IMR-90 (cell line): ENCODE measurements around the gene CYFIP2. TPM values are rescaled to one million over a fixed set of nuclear protein-coding genes. Genes with fewer than 3 reads are reported as not detected.
A peak's percentile ranks its signal among the peaks of the same experiment; 100 is the strongest.

Experiments
- ATAC-seq: fragments of 200-7000 bp; cut with Tn5 transposase; 2 replicates; pipeline ENCODE4 v1.9.1; 2020; ENCODE audit warnings: low read depth, mild to moderate bottlenecking, moderate library complexity
- BruUV-seq: library from RNA; stranded (reverse); fragments of 400-500 nt; replicated peaks from 2 replicates; lab custom pipeline; 2021; lab: Mats Ljungman, UMichigan
- CTCF ChIA-PET: fragments of 300-600 bp; formaldehyde crosslinking; extraction: SDS; loops from one replicate; lab custom pipeline; 2021; ENCODE audit warnings: antibody characterized with exemption; lab: Yijun Ruan, JAX
- POLR2A ChIA-PET: fragments of 300-600 bp; sonication (Branson Sonifier 250); formaldehyde crosslinking; loops from one replicate; lab custom pipeline; 2022; ENCODE audit warnings: antibody characterized with exemption; ENCODE audit not compliant: unreplicated experiment; lab: Charles Lee
- DNase-seq: peaks from one replicate; pipeline ENCODE4 v3.0.0; 2013
- H2AFZ ChIP-seq: replicated peaks from 2 replicates; pipeline ENCODE3; 2013; ENCODE audit warnings: low read length, mild to moderate bottlenecking; ENCODE audit not compliant: poor library complexity
- H2AK5ac ChIP-seq: 2 replicates; pipeline ENCODE4 v1.6.1; 2013; ENCODE audit warnings: low read depth, low read length, inconsistent platforms
- H2AK9ac ChIP-seq: replicated peaks from 2 replicates; pipeline ENCODE3; 2013; ENCODE audit warnings: mild to moderate bottlenecking, low read depth, low read length, moderate library complexity; ENCODE audit not compliant: poor library complexity
- H2BK120ac ChIP-seq: 2 replicates; pipeline ENCODE4 v1.6.1; 2013; ENCODE audit warnings: low read depth, low read length, inconsistent platforms
- H2BK15ac ChIP-seq: 3 replicates; pipeline ENCODE4 v1.6.1; 2013; ENCODE audit warnings: low read depth, low read length, inconsistent platforms
- H2BK20ac ChIP-seq: 2 replicates; pipeline ENCODE4 v1.6.1; 2013; ENCODE audit warnings: low read depth, mild to moderate bottlenecking, inconsistent platforms, low read length, moderate library complexity
- H2BK5ac ChIP-seq: 2 replicates; pipeline ENCODE4 v1.6.1; 2013; ENCODE audit warnings: mild to moderate bottlenecking, low read depth, low read length, inconsistent platforms; ENCODE audit not compliant: poor library complexity, severe bottlenecking
- H3K14ac ChIP-seq: replicated peaks from 2 replicates; pipeline ENCODE4 v1.6.1; 2013; ENCODE audit warnings: low read depth, low read length, inconsistent platforms
- H3K18ac ChIP-seq: 2 replicates; pipeline ENCODE4 v1.6.1; 2013; ENCODE audit warnings: low read depth, low read length, control low read depth
- H3K23ac ChIP-seq: 2 replicates; pipeline ENCODE4 v1.6.1; 2013; ENCODE audit warnings: low read depth, low read length, inconsistent platforms
- H3K27ac ChIP-seq: 2 replicates; pipeline ENCODE4 v1.5.1; 2013; ENCODE audit warnings: mild to moderate bottlenecking, control low read depth, low read length; ENCODE audit not compliant: insufficient read depth
- H3K27me3 ChIP-seq: 2 replicates; pipeline ENCODE4 v1.6.1; 2013; ENCODE audit warnings: low read length; ENCODE audit not compliant: control insufficient read depth, insufficient read depth
- H3K36me3 ChIP-seq: 2 replicates; pipeline ENCODE4 v1.6.1; 2013; ENCODE audit warnings: low read length, mixed read lengths; ENCODE audit not compliant: control insufficient read depth, insufficient read depth
- H3K4ac ChIP-seq: 2 replicates; pipeline ENCODE4 v1.6.1; 2013; ENCODE audit warnings: low read depth, low read length, inconsistent platforms
- H3K4me1 ChIP-seq: 2 replicates; pipeline ENCODE4 v1.6.1; 2013; ENCODE audit warnings: low read length, mixed read lengths; ENCODE audit not compliant: control insufficient read depth, insufficient read depth
- H3K4me2 ChIP-seq: 2 replicates; pipeline ENCODE4 v1.6.1; 2013; ENCODE audit warnings: low read depth, mild to moderate bottlenecking, control low read depth, low read length, moderate library complexity
- H3K4me3 ChIP-seq: 2 replicates; pipeline ENCODE4 v1.5.1; 2013; ENCODE audit warnings: low read depth, mild to moderate bottlenecking, control low read depth, low read length, moderate library complexity; ENCODE audit not compliant: insufficient read depth
- H3K56ac ChIP-seq: 2 replicates; pipeline ENCODE4 v1.6.1; 2013; ENCODE audit warnings: low read length, inconsistent platforms; ENCODE audit not compliant: insufficient read depth; ENCODE audit errors: extremely low read depth
- H3K79me1 ChIP-seq, 2 experiments: 2 replicates each; pipeline ENCODE4 v1.6.1; 2013; ENCODE audit warnings: low read length in 2 of 2, inconsistent platforms in 1 of 2, low read depth in 1 of 2
- H3K9ac ChIP-seq: 2 replicates; pipeline ENCODE4 v1.6.1; 2013; ENCODE audit warnings: low read depth, low read length, control low read depth
- H3K9me1 ChIP-seq: 2 replicates; pipeline ENCODE4 v1.6.1; 2013; ENCODE audit warnings: low read length, inconsistent platforms; ENCODE audit not compliant: insufficient read depth
- H3K9me3 ChIP-seq: 2 replicates; pipeline ENCODE4 v1.6.1; 2013; ENCODE audit warnings: low read length; ENCODE audit not compliant: control insufficient read depth, insufficient read depth
- H4K20me1 ChIP-seq: 2 replicates; pipeline ENCODE4 v1.6.1; 2013; ENCODE audit warnings: low read length, inconsistent platforms; ENCODE audit not compliant: insufficient read depth
- H4K5ac ChIP-seq: 2 replicates; pipeline ENCODE4 v1.6.1; 2013; ENCODE audit warnings: mild to moderate bottlenecking, low read depth, low read length, control low read depth
- H4K8ac ChIP-seq, 2 experiments: 2 replicates each; pipeline ENCODE4 v1.6.1; 2013; ENCODE audit warnings: low read depth in 2 of 2, low read length in 2 of 2, control low read depth in 1 of 2, inconsistent platforms in 1 of 2
- H4K91ac ChIP-seq: 2 replicates; pipeline ENCODE4 v1.6.1; 2013; ENCODE audit warnings: low read depth, low read length, inconsistent platforms; ENCODE audit not compliant: insufficient read depth
- BHLHE40 ChIP-seq: fragments of 150-350 bp; IDR thresholded peaks from 2 replicates; pipeline ENCODE4 v1.6.1; 2016; ENCODE audit warnings: mild to moderate bottlenecking, low read depth, low read length
- CEBPB ChIP-seq: IDR thresholded peaks from 2 replicates; pipeline ENCODE4 v1.6.1; 2012; ENCODE audit warnings: low read depth, low read length, improper control_type of control experiment
- CTCF ChIP-seq: conservative IDR thresholded peaks from 2 replicates; pipeline ENCODE4 v1.5.1; 2012; ENCODE audit warnings: mild to moderate bottlenecking, low read depth, low read length, improper control_type of control experiment
- FOS ChIP-seq: fragments of 150-350 bp; IDR thresholded peaks from 2 replicates; pipeline ENCODE4 v1.6.1; 2016; ENCODE audit warnings: low read depth, low read length
- MAFK ChIP-seq: IDR thresholded peaks from 2 replicates; pipeline ENCODE4 v1.6.1; 2012; ENCODE audit warnings: low read depth, low read length, improper control_type of control experiment
- RAD21 ChIP-seq: IDR thresholded peaks from 2 replicates; pipeline ENCODE4 v1.6.1; 2012; ENCODE audit warnings: low read length, improper control_type of control experiment
- RCOR1 ChIP-seq: IDR thresholded peaks from 2 replicates; pipeline ENCODE4 v1.6.1; 2012; ENCODE audit warnings: mild to moderate bottlenecking, low read length, improper control_type of control experiment; ENCODE audit not compliant: insufficient replicate concordance
- SMC3 ChIP-seq: fragments of 150-350 bp; IDR thresholded peaks from 2 replicates; pipeline ENCODE4 v1.6.1; 2016; ENCODE audit warnings: low read depth, mild to moderate bottlenecking, antibody characterized with exemption, low read length, moderate library complexity
- WGBS, 2 experiments: methylation state at CpG; one replicate each; pipeline versions ENCODE4 v1.1.5 to v1.1.7; 2013; ENCODE audit warnings: missing lambda C conversion rate in 2 of 2; ENCODE audit not compliant: insufficient read length in 1 of 2; ENCODE audit errors: extremely low coverage in 2 of 2; 5-methylcytosine and 5-hydroxymethylcytosine counted together
- dilution Hi-C: fragments of 300-500 bp; cut with HindIII; formaldehyde crosslinking; loops from one replicate; pipeline ENCODE4 v1.14.3; 2018; ENCODE audit warnings: low sequenced_read_pairs; ENCODE audit not compliant: unreplicated experiment
- in situ Hi-C: fragments of 300-500 bp; cut with MboI; formaldehyde crosslinking; loops from 3 replicates; pipeline ENCODE4 v1.14.3; 2019; ENCODE audit warnings: low sequenced_read_pairs, inconsistent platforms, mixed read lengths
- intact Hi-C: fragments of 100-400 bp; cut with micrococcal nuclease; formaldehyde crosslinking; loops from 2 replicates; pipeline ENCODE4 v1.10.0; 2022
- polyA plus RNA-seq, 3 experiments: library from polyadenylated mRNA; depleted of rRNA; stranded (reverse); fragments of >200 nt; gene quantifications; 2 replicates each; pipeline ENCODE4 v1.2.3, GENCODE V29; 2012; ENCODE audit warnings: low replicate concordance in 1 of 3
- total RNA-seq: library from RNA; depleted of rRNA; stranded (reverse); fragments of >200 nt; gene quantifications from 2 replicates; pipeline ENCODE4 v1.2.3, GENCODE V29; 2012

CYFIP2 gene
- total and polyA plus RNA-seq, 2 of the 4 experiments (the other 2 are of a cell fraction), result 6.8 to 13.4 TPM

- no peak for TF ChIP-seq MAFK
- TF ChIP-seq FOS, result no peak
- TF ChIP-seq RCOR1, result no peak
- TF ChIP-seq CTCF, result peak; percentile 40
- no peak for TF ChIP-seq CEBPB
- TF ChIP-seq SMC3, result peak; percentile 20; the same call in 1 of the 2 replicates
- peak; percentile 37; the same call in 1 of the 2 replicates for TF ChIP-seq RAD21
- no peak for TF ChIP-seq BHLHE40
- Histone ChIP-seq H3K27me3 (no peaks in the 10 kb centered on the region; the same call in 1 of the 2 replicates), H2BK20ac (no peak overlapping the region), H3K23ac (no peak overlapping the region), H2AFZ (no peak overlapping the region), H2BK15ac (no peak overlapping the region), H4K20me1 (no peaks in the 10 kb centered on the region), H3K9me1 (no peaks in the 10 kb centered on the region), H3K14ac (no peak overlapping the region), H3K27ac (no peak overlapping the region), H3K4me3 (no peak overlapping the region), H4K5ac (no peak overlapping the region), H3K4me2 (no peak overlapping the region), H3K18ac (no peak overlapping the region), H4K8ac (no peak overlapping the region), H3K9me3 (no peaks in the 10 kb centered on the region), H3K56ac (no peak overlapping the region), H2AK5ac (no peak overlapping the region), H2AK9ac (peak overlapping the region; percentile 80), H3K79me1 (no peaks in the 10 kb centered on the region), H4K91ac (no peak overlapping the region), H2BK120ac (no peak overlapping the region), H3K9ac (no peak overlapping the region), H2BK5ac (no peak overlapping the region), H3K4me1 (no peaks in the 10 kb centered on the region), H3K4ac (no peak overlapping the region), H3K36me3 (no peaks in the 10 kb centered on the region)
- no TSS peak for BruUV-seq
- DNase-seq (no peak), ATAC-seq (no peak)
- intact Hi-C loops (no loop called here), in situ Hi-C loops (loop anchor here (10.0 kb wide), 1 partner anchor 411 kb away; the partner anchor contains the start of gene THG1L), dilution Hi-C loops (no loop called here)
- POLR2A ChIA-PET, result no interaction called here
- CTCF ChIA-PET, result interaction anchor here (0.6 kb wide), 1 partner anchor 8 kb away, joined by 5 read pairs; no protein-coding TSS in a partner anchor
- WGBS, 2 experiments, result 60% methylated on average over 1 of the region's 7 CpGs; no CpG with 5 or more reads in 1 of the 2 experiments
Measured at GRCh38 chr5:157324237-157324636, 58.3 kb downstream of the CYFIP2 start.
